BJ (cell line): ENCODE results near the gene CLEC4C. TPM values are rescaled to one million over a fixed set of nuclear protein-coding genes. Genes with fewer than 3 reads are reported as not detected.
"Not testable (repeated sequence)": the region's sequence is repeated elsewhere in the genome, so short reads cannot be mapped to it uniquely, and the experiment has no call there.

Experiments
- CTCF ChIA-PET: fragments of 350-600 bp; formaldehyde crosslinking; extraction: SDS; loops from one replicate; lab custom pipeline; 2021; ENCODE audit warnings: antibody characterized with exemption, inconsistent platforms; lab: Yijun Ruan, JAX
- POLR2A ChIA-PET: fragments of 300-600 bp; sonication (Branson Sonifier 250); formaldehyde crosslinking; extraction: SDS; loops from one replicate; lab custom pipeline; 2021; ENCODE audit warnings: antibody characterized with exemption; lab: Charles Lee
- DNase-seq: peaks from one replicate; pipeline ENCODE4 v3.0.0-alpha.2; 2011; ENCODE audit warnings: low read depth
- H3K27me3 ChIP-seq: 2 replicates; pipeline ENCODE4 v1.6.0; 2011; ENCODE audit warnings: low read length; ENCODE audit not compliant: control insufficient read depth, insufficient read depth
- H3K36me3 ChIP-seq: 2 replicates; pipeline ENCODE4 v1.5.1; 2011; ENCODE audit warnings: low read length; ENCODE audit not compliant: control insufficient read depth, insufficient read depth
- H3K4me3 ChIP-seq: 2 replicates; pipeline ENCODE4 v1.5.1; 2011; ENCODE audit warnings: low read depth, mild to moderate bottlenecking, control low read depth, low read length
- polyA minus RNA-seq: library from RNA; depleted of rRNA, polyadenylated mRNA; stranded (reverse); fragments of >200 nt; gene quantifications from 2 replicates; pipeline ENCODE4 v1.2.3, GENCODE V29; 2011; rRNA and poly(A)+ RNA removed
- polyA plus RNA-seq: library from polyadenylated mRNA; depleted of rRNA; stranded (reverse); fragments of >200 nt; gene quantifications from 2 replicates; pipeline ENCODE4 v1.2.3, GENCODE V29; 2011; rRNA removed
- TF ChIP-seq, protein P1 (sequence below): IDR thresholded peaks from 2 replicates; pipeline ENCODE4 v1.5.1; 2011; ENCODE audit warnings: low read depth, mild to moderate bottlenecking, control low read depth, inconsistent platforms, low read length, moderate library complexity; ENCODE audit not compliant: insufficient read depth

The CLEC4C gene, protein sequence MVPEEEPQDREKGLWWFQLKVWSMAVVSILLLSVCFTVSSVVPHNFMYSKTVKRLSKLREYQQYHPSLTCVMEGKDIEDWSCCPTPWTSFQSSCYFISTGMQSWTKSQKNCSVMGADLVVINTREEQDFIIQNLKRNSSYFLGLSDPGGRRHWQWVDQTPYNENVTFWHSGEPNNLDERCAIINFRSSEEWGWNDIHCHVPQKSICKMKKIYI
- not detected in 2 replicates for polyA plus RNA-seq
- not detected in 2 replicates for polyA minus RNA-seq

DNA sequence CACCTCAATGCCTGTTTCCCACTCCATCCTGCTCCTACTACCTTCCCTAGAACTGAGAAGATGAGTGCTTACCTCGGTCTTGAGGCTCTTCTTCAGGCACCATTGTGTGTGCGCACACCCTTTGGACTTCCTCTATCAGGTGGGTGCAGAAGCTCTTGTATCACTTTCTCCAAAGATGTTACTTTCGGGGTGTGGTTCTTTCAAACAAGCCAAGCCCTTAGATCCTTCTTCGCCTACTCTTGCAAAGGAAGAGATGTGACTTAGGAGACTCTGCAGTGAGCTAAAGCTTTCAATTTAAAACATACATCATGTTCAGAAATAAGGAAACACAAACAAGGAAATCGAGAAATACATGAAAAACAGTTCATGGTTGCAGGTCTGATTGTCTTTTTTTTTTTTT is at the start of gene CLEC4C:
Gene CLEC4C, minus strand, starts transcription at position 130 of the 400 bp plus-strand sequence. Its CDS starts 27 bp downstream, at position 103.
- Histone ChIP-seq H3K27me3 (no peaks in the 10 kb centered on the region), H3K36me3 (no peaks in the 10 kb centered on the region), H3K4me3 (no peak within 1 kb of the TSS)
- DNase-seq: no peak
- ChIA-PET CTCF (no interaction called here), POLR2A (no interaction called here)
- TF ChIP-seq, protein P1, sequence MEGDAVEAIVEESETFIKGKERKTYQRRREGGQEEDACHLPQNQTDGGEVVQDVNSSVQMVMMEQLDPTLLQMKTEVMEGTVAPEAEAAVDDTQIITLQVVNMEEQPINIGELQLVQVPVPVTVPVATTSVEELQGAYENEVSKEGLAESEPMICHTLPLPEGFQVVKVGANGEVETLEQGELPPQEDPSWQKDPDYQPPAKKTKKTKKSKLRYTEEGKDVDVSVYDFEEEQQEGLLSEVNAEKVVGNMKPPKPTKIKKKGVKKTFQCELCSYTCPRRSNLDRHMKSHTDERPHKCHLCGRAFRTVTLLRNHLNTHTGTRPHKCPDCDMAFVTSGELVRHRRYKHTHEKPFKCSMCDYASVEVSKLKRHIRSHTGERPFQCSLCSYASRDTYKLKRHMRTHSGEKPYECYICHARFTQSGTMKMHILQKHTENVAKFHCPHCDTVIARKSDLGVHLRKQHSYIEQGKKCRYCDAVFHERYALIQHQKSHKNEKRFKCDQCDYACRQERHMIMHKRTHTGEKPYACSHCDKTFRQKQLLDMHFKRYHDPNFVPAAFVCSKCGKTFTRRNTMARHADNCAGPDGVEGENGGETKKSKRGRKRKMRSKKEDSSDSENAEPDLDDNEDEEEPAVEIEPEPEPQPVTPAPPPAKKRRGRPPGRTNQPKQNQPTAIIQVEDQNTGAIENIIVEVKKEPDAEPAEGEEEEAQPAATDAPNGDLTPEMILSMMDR: no peak

DNA sequence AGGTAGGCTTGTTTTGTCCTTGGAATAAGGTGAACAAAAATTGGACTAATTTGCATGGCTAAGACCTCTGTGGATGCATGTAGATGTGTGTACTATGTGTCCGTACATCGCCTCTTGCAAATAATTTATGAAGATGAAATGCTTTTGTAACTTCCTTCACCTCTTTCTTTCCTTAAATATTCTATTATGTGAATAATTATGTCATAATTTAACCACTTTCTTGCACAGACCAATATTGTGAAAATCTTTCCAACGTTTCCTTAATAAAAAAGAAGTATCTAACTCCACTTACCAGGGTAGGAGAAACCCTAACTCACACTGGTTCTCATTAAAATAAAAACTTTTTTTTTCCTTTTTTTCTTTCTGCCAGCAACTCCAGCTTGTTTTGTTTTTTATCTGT is 46.0 kb upstream of the CLEC4C start:
- no peaks in the 10 kb centered on the region for H3K36me3 ChIP-seq
- H3K27me3 ChIP-seq: peaks cover 4% of the 10 kb centered on the region
- CTCF ChIA-PET: no interaction called here
- POLR2A ChIA-PET: no interaction called here
- TF ChIP-seq, protein P1: no peak
- H3K4me3 ChIP-seq: no peak overlapping the region
- no peak for DNase-seq

DNA sequence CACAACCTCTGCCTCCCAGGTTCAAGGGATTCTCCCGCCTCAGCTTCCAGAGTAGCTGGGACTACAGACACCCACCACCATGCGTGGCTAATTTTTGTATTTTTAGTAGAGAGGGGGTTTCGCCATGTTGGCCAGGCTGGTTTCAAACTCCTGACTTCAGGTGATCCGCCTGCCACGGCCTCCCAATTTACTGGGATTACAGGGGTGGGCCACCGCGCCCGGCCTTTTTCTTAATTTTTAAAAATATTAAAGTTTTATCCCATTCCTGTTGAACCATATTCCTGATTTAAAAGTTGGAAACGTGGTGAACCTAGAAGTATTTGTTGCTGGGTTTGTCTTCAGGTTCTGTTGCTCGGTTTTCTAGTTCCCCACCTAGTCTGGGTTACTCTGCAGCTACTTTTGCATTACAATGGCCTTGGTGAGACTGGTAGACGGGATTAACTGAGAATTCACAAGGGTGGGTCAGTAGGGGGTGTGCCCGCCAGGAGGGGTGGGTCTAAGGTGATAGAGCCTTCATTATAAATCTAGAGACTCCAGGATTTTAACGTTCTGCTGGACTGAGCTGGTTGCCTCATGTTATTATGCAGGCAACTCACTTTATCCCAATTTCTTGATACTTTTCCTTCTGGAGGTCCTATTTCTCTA is 41.8 kb upstream of the CLEC4C start, which contains the start of gene NANOG:
Gene NANOG, plus strand, starts transcription at position 519 of the 645 bp plus-strand sequence. CDS start 213 bp downstream, outside the sequence.
- POLR2A ChIA-PET, CTCF ChIA-PET, DNase-seq: not testable (repeated sequence)

DNA sequence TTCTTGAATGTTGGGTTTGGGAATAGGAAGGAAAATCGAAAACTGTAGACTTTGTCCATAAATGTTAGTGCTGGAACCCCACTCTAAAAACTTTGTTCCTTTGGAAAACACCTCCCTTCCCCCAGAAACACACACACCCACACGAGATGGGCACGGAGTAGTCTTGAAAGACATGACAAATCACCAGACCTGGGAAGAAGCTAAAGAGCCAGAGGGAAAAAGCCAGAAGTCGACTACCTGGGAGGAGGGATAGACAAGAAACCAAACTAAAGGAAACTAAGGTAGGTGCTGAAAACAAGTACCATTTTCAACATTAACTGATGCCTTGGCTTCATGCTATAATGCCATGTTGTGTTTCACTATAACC is 41.1 kb upstream of the CLEC4C start:
- POLR2A ChIA-PET: no interaction called here
- Histone ChIP-seq H3K4me3 (no peak overlapping the region), H3K36me3 (no peaks in the 10 kb centered on the region), H3K27me3 (peaks cover 5% of the 10 kb centered on the region)
- CTCF ChIA-PET: no interaction called here
- TF ChIP-seq, protein P1: no peak
- no peak for DNase-seq

More for the DNA sequence above, 41.8 kb upstream of the CLEC4C start, which contains the start of gene NANOG:
- H3K36me3 ChIP-seq, H3K4me3 ChIP-seq, H3K27me3 ChIP-seq: not testable (repeated sequence)

DNA sequence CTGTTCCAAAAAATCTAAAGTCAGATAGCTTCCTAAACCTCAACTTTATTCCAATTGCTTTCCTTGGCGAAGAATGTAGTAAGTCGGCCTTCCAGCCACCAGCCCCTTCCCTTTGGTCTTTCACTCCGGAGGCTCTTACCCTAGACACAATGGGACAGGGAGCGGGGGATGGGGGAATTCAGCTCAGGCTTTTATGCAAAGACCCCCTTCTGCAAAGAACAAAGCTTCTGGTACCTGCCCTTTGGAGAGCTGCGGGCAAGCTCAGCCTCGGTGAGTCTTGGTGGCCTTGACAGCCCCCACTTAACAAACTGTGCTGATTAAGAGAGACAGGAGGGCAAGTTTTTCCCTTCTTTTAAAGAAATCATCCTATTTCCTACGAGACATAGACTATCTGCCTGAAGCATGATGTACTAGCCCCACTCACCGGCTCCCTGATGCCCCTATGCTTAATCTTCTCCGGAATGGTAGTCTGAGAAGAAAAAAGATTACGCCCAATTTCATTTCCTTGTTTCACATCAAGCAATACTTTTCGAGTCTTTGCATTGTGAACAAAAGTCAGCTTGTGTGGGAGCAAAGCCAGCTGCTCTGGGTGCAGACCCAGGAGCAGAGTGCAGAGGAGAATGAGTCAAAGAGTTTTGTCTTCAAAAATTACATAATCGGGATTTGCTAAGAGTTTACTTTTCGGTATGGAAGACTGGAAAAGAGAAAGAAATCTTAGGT is 40.6 kb upstream of the CLEC4C start:
- H3K27me3 ChIP-seq: peaks cover 5% of the 10 kb centered on the region
- TF ChIP-seq, protein P1: no peak
- ChIA-PET POLR2A (no interaction called here), CTCF (no interaction called here)
- H3K4me3 ChIP-seq: no peak overlapping the region
- H3K36me3 ChIP-seq: no peaks in the 10 kb centered on the region
- DNase-seq: no peak
